GM12891 (cell line): ENCODE results near the gene NOTCH4.

ENCODE experiments used
- POLR2A ChIP-seq: IDR thresholded peaks from 2 replicates; pipeline ENCODE4 v1.6.1; 2011; ENCODE audit warnings: low read depth, low read length, control low read depth
- POLR2AphosphoS5 ChIP-seq: IDR thresholded peaks from 2 replicates; pipeline ENCODE4 v1.6.1; 2011; ENCODE audit warnings: low read depth, low read length, control low read depth

GRCh38 chr6:32146287-32146686 lies 77.6 kb downstream of the NOTCH4 start:
- TF ChIP-seq POLR2A (no peak), POLR2AphosphoS5 (no peak)
